ENCODE data around the gene BORCS6. TPM values are rescaled to one million over a fixed set of nuclear protein-coding genes. Genes with fewer than 3 reads are reported as not detected.

BORCS6 gene
- polyA plus RNA-seq, 1 donor from 2014 or later = 12.1 TPM

- Histone ChIP-seq H3K9ac (ENCODE audit: low read length) (no peak within 1 kb of the TSS), H3F3A (ENCODE audit: insufficient read depth, low read length, poor library complexity, severe bottlenecking) (no peaks in the 10 kb centered on the region), H3K27me3 (ENCODE audit: insufficient read depth, low read depth, low read length) (no peaks in the 10 kb centered on the region), H3K27ac (ENCODE audit: low read length) (no peak within 1 kb of the TSS), H3K4me3 (ENCODE audit: low read length) (peak within 1 kb of the TSS; percentile 76), H3K9me2 (ENCODE audit: insufficient read depth, low read length) (no peaks in the 10 kb centered on the region), H4K20me1 (ENCODE audit: insufficient read depth) (no peaks in the 10 kb centered on the region), H3K36me3 (ENCODE audit: insufficient read depth, low read length) (no peaks in the 10 kb centered on the region), H2AFZ (ENCODE audit: low read depth, low read length) (no peak within 1 kb of the TSS), H3K4me2 (ENCODE audit: low read length) (peak within 1 kb of the TSS; percentile 79), H3K79me2 (replicated peaks; ENCODE audit: insufficient read depth, low read length) (peaks cover 13% of the 10 kb centered on the region), H3K9me3 (ENCODE audit: low read length) (no peaks in the 10 kb centered on the region)
- TF ChIP-seq MXI1 (conservative IDR thresholded peaks at IDR 0.05; ENCODE audit: poor library complexity, severe bottlenecking) (peak; percentile 100), EP300 (conservative IDR thresholded peaks at IDR 0.05; ENCODE audit: poor library complexity, severe bottlenecking) (no peak), SMC3 (conservative IDR thresholded peaks at IDR 0.05; ENCODE audit: poor library complexity) (no peak), REST (IDR thresholded peaks at IDR 0.05; ENCODE audit: borderline replicate concordance) (no peak), POLR2AphosphoS5 (IDR thresholded peaks at IDR 0.05) (peak; percentile 63), EZH2 (IDR thresholded peaks at IDR 0.05; ENCODE audit: borderline replicate concordance, insufficient read depth, low read length, poor library complexity, severe bottlenecking) (no peak), TAF1 (IDR thresholded peaks at IDR 0.05; ENCODE audit: low read depth) (no peak), CTCF (IDR thresholded peaks at IDR 0.05; ENCODE audit: poor library complexity, severe bottlenecking) (peak; percentile 10), RAD21 (conservative IDR thresholded peaks at IDR 0.05) (no peak)
Measured at GRCh38 chr17:8209907-8210760, 20.2 kb upstream of the BORCS6 start, which contains the start of gene AURKB. Gene AURKB (minus strand): TSS chr17:8210575. CDS start chr17:8210224, 351 bp downstream.

GRCh38 chr17:8206536-8206935 lies 16.6 kb upstream of the BORCS6 start:
- TF ChIP-seq REST (IDR thresholded peaks at IDR 0.05; ENCODE audit: borderline replicate concordance) = no peak
- TF ChIP-seq POLR2AphosphoS5 (IDR thresholded peaks at IDR 0.05) = no peak
- TF ChIP-seq EP300 (conservative IDR thresholded peaks at IDR 0.05; ENCODE audit: poor library complexity, severe bottlenecking) = no peak
- TF ChIP-seq CTCF (IDR thresholded peaks at IDR 0.05; ENCODE audit: poor library complexity, severe bottlenecking) = no peak
- no peak for TF ChIP-seq EZH2 (IDR thresholded peaks at IDR 0.05; ENCODE audit: borderline replicate concordance, insufficient read depth, low read length, poor library complexity, severe bottlenecking)
- TF ChIP-seq MXI1 (conservative IDR thresholded peaks at IDR 0.05; ENCODE audit: poor library complexity, severe bottlenecking) = no peak
- Histone ChIP-seq H3K79me2 (replicated peaks; ENCODE audit: insufficient read depth, low read length) (peaks cover 13% of the 10 kb centered on the region), H3K9me3 (ENCODE audit: low read length) (no peaks in the 10 kb centered on the region), H4K20me1 (ENCODE audit: insufficient read depth) (no peaks in the 10 kb centered on the region), H3F3A (ENCODE audit: insufficient read depth, low read length, poor library complexity, severe bottlenecking) (no peaks in the 10 kb centered on the region), H3K36me3 (ENCODE audit: insufficient read depth, low read length) (no peaks in the 10 kb centered on the region), H3K9me2 (ENCODE audit: insufficient read depth, low read length) (no peaks in the 10 kb centered on the region), H3K9ac (ENCODE audit: low read length) (no peak overlapping the region), H3K4me3 (ENCODE audit: low read length) (no peak overlapping the region), H3K27me3 (ENCODE audit: insufficient read depth, low read depth, low read length) (no peaks in the 10 kb centered on the region), H3K4me2 (ENCODE audit: low read length) (no peak overlapping the region), H3K27ac (ENCODE audit: low read length) (no peak overlapping the region), H2AFZ (ENCODE audit: low read depth, low read length) (no peak overlapping the region)
